ENCODE results near the gene NID1.

DNA sequence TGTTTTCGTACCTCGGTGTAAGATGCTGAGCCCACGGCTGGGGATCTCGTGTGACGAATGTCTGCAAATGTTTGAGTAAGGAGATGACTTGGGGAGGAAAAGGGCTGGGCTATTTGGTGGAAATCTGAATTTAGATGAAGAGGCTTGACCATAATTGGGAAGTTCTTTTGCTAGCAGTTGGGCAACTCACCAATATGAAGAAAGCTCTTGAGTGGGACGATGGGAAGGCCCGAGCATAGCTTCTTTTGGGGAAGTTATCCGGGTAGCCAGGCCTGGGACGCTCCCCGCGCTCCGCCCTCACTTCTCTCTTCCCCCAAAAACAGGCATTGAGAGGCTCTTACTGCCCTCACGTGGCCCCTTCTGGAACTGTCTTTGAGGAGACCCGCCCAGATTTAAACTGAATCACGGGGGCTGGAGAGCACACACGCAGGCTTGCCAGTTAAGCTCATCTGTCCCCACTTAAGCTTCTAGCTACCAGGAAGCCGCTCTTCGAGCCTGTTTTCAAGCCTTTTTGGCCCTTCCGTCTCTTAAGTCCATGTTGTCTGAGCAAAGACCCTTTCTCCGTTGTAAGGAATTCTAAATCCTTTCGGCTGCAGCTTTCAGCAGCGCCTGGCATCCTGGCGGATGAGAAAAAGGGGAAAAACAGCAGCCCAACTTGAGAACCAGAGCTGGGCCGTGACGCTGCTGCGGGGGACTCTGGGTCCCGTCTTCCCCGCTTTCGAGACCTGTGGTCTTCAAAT, 93.1 kb downstream of the NID1 start:
- TF ChIP-seq PTBP1 (IDR thresholded peaks at IDR 0.05; ENCODE audit: low read depth, low read length), result no peak
- TF ChIP-seq CTCF (IDR thresholded peaks at IDR 0.05 in 2 of 3, conservative IDR thresholded peaks at IDR 0.05 in 1 of 3; ENCODE audit: insufficient read depth in 2 of 3, low read depth in 1 of 3, low read length in 3 of 3), result peak; percentile 82 to 93 (median 92)
- TF ChIP-seq PHF20 (IDR thresholded peaks at IDR 0.05; ENCODE audit: partially characterized antibody), result no peak

All from K562 (cell line).